Stimulated activated CD8-positive, alpha-beta memory T cell treated with anti-CD3 and anti-CD28 coated beads, Interleukin-15, amount 100 ng/mL, for 48 hours (primary cell): ENCODE measurements around the gene S100PBP.

Experiments used
- DNase-seq, 2 donors: peaks; one replicate each; pipeline ENCODE4 v3.0.0-alpha.2; 2020; ENCODE audit warnings: low read depth in 2 of 2

Gene S100PBP

DNA sequence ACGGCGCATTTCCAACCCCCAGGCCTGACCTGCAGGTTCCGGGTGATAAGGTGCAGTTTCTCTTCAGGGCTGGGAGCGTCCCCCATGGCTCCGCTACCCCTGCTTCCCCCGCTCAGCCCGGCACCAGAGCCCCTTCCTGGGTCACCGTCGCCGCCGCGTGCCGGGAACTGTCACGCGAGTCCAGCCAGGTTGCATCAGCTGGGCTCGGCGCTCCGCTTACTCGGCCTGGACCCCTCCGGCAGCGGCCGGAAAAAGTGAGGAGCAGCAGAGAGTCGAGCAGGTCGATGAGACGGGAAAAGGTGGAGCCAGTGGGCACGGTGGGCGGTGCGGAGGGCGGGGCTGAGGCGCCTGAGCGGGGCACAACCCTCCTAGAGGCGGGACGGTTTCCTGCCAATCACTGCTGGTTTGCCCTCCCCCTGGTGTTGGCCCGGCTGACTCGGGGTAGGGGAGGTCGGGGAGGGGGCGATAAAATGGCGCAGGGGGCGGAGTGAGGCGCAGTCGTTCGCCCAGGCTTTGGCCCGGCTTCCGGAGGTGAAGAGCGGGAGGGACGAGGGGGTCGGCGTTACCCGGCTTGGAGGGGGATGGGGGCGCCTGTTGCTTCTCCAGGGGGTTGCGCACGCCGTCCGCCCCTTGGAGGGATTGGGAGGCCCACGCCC, at the start of gene S100PBP, which contains the start of gene YARS1:
S100PBP (plus strand) TSS at position 495 of the 656 bp plus-strand sequence. CDS start 8,447 bp downstream, outside the sequence.
YARS1 (minus strand) TSS at position 200 of the 656 bp plus-strand sequence; CDS start at position 86, 114 bp downstream.
- DNase-seq = peak; percentile 100

- no peak for DNase-seq
Measured at GRCh38 chr1:32768110-32768850, 49.2 kb upstream of the S100PBP start.

GRCh38 chr1:32769524-32770220, 47.8 kb upstream of the S100PBP start:
- DNase-seq = no peak

DNA sequence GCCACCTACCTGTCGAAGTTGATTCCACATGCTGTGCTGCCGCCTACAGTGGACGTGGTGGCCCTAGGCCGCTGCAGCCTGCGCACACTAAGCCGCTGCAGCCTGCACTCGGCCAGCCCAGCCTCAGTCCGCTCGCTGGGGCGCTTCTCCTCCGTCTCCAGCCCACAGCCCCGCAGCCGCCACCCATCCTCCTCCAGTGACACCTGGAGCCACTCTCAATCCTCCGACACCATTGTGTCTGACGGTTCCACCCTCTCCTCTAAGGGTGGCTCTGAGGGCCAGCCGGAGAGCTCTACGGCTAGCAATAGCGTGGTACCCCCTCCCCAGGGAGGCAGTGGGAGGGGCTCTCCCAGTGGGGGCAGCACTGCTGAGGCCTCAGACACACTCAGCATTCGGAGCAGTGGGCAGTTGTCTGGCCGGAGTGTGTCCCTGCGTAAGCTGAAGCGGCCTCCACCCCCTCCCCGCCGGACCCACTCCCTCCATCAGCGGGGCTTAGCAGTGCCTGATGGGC, 47.2 kb upstream of the S100PBP start:
- no peak for DNase-seq

DNA sequence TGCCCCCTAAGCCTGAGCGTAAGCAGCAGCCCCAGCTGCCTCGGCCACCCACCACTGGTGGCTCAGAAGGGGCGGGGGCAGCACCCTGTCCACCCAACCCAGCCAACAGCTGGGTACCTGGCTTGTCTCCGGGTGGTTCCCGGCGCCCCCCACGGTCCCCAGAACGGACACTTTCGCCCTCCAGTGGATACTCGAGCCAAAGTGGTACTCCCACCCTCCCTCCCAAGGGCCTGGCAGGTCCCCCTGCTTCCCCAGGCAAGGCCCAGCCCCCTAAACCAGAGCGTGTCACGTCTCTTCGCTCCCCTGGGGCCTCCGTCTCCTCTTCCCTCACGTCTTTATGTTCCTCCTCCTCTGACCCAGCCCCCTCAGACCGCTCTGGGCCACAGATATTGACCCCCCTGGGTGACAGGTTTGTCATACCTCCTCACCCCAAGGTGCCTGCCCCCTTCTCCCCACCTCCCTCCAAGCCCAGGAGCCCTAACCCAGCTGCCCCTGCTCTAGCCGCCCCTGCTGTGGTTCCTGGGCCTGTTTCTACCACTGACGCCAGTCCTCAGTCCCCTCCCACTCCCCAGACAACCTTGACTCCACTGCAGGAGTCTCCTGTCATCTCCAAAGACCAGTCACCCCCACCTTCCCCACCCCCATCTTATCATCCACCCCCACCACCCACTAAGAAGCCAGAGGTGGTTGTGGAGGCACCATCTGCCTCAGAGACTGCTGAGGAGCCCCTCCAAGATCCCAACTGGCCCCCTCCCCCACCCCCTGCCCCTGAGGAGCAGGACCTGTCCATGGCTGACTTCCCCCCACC, 46.5 kb upstream of the S100PBP start:
- no peak for DNase-seq

DNA sequence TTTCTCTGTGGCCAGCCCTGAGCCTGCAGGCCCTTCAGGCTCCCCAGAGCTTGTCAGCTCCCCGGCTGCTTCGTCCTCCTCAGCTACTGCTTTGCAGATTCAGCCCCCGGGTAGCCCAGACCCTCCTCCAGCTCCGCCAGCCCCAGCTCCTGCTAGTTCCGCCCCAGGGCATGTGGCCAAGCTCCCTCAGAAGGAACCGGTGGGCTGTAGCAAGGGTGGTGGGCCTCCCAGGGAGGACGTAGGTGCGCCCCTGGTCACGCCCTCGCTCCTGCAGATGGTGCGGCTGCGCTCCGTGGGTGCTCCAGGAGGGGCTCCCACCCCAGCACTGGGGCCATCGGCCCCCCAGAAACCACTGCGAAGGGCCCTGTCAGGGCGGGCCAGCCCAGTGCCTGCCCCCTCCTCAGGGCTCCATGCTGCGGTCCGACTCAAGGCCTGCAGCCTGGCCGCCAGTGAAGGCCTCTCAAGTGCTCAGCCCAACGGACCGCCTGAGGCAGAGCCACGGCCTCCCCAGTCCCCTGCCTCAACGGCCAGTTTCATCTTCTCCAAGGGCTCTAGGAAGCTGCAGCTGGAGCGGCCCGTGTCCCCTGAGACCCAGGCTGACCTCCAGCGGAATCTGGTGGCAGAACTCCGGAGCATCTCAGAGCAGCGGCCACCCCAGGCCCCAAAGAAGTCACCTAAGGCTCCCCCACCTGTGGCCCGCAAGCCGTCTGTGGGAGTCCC, 45.7 kb upstream of the S100PBP start:
- no peak for DNase-seq

DNA sequence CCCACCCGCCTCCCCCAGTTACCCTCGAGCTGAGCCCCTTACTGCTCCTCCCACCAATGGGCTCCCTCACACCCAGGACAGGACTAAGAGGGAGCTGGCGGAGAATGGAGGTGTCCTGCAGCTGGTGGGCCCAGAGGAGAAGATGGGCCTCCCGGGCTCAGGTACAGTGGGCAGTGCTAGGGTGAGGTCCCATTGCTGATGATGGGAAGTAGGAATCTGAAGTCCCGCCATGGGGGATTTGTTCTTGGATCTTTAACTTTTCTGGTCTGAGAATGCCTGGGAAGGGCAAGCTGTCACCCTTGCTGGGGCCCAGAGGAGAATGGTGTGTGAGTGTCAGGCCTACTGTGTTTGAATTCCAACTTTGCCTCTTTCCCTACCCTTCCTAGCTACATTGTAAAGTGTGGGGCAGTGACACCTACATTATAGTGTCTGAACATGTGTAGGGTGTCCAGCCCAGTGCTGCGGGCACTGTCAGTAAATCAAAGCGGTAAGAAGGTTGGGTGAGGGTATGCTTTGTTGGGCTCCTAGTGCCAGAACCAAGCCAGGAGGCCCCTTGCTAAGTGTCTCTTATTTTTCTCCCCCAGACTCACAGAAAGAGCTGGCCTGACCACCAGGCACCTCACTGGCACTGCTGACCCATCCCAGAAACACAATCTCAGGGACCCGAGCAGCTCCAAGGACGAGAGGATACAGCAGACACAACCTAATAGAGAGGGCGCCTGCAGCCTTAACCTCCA, 45.0 kb upstream of the S100PBP start:
- DNase-seq = no peak

DNA sequence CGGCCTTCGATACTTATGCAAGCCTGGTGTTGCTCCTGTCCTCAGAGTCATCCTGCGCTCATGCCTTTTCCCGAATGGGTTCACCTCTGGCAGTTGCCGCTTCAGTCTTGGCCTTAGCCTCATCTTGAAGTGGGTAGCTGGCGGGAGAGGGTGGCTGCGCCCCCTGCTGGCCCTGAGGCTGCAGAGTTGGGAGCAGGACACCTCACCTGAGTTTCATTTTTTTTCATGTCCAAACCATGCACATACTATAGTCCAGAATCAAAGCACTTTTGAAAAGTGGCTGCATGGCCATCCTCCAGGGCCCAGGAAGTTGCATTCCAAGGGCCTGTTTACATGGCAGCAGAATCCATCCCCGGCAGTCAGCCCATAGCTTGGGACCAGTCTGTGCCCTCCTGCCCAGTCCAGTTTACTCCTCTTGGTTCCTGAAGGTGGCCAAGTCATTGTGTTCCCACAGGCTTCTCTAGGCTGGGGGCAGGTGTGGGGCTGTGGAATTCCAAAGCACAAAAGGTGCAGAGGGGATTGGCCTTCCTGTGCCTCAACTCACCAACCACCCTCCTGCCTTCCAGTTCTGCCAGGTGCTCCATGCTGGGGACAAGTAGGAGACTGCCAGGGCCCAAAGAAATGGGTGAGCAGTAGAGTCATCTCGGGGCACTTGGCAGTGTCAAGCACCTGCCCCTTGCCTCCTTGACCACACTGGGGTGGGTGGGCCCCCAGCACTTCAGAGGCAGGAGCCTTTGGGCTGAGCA, 44.3 kb upstream of the S100PBP start:
- DNase-seq = peak; percentile 53 to 62

DNA sequence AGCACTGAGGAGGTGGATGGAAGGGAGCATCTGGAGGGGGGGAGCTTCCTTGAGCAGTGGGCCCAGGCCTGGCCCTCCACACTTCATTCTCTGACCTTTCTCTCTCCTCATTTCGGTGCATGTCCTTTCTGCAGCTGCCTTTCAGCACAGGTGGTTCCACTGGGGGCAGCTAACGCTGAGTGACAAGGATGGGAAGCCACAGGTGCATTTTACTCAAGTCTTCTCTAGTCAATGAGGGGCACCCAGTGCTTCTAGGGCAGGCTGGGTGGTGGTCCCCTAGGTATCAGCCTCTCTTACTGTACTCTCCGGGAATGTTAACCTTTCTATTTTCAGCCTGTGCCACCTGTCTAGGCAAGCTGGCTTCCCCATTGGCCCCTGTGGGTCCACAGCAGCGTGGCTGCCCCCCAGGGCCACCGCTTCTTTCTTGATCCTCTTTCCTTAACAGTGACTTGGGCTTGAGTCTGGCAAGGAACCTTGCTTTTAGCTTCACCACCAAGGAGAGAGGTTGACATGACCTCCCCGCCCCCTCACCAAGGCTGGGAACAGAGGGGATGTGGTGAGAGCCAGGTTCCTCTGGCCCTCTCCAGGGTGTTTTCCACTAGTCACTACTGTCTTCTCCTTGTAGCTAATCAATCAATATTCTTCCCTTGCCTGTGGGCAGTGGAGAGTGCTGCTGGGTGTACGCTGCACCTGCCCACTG, 43.5 kb upstream of the S100PBP start:
- DNase-seq = no peak

GRCh38 chr1:32774464-32774808, 43.0 kb upstream of the S100PBP start:
- DNase-seq = no peak

DNA sequence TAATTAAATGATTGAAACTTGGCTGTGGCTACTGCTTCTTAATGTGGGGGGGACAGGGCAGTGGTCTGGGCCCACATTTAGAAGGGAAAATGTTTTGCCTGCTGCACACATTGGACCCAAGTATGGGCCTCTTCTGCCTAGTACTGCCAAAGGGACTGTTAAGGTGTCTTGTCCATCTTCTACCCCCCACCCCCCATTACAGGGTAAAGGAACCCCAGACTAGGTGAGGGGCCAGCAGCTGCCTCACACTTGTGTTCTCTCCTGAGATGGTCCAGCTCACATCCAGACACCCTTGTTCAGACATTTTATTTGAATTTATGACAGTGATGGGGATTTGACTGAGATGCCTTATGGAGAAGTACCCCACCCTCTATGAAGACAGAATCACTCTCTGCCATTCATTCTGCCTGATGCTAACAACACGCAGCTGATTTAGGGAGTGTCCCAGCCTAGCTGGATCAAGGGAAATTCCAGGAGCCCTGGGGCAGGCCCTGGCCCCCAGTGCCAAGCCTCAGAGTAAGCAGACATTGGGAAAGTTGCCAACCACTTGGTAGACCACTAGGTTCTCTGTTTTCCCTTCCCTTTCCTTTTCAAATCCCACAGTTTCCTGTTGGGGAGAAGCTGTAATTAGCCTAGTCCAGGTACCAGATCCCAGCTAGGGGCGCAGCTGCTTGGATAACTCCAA, 42.4 kb upstream of the S100PBP start:
- no peak for DNase-seq

DNA sequence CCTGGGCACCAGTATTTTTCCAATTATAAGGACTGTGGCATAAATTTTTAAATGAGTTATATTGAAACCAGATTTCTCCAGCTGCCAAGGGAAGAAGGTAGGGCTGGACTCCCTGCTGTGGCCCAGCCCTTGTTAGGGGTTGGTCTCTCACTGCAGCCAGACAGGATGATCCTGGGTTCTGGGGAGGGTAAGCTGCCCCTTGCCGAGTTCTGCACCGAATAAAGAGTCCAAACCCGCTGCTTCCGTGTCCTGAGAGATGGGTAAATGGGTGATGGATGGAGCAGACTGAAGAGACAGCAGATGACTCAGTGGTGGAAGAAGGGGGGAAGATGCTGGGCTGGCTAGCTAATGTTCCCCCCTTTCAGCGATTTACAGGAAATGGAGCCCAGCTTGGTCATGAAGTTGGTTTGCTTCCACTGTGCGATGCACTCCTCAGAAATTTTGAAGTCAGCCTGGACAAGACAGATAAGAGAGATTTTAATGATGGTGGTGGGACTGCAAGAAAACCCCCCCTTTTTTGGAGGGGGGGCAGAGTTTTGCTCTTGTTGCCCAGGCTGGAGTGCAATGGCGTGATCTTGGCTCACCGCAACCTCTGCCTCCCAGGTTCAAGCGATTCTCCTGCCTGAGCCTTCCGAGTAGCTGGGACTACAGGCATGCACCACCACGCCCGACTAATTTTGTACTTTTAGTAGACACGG, 41.7 kb upstream of the S100PBP start:
- DNase-seq = no peak

DNA sequence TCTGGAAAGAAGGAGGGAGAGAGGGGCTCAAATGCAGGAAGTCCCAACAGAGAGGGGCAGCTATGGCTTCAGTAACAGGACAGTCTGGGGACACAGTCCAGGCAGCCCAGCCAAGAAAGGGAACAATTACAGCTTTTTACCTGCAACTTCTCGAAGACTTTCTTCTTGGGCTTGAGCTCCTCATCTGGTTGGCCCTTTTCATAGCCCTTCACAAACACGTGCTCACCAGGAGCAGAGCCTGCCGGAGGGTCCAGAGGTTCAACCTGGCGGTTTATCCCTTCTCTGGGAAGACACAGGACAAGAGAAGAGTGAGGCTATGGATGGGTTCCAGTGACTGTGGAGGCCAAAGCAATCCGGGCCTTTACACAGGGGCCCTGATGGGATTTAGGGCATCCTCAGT, 38.2 kb upstream of the S100PBP start:
- no peak for DNase-seq

GRCh38 chr1:32780005-32780404, 37.4 kb upstream of the S100PBP start:
- no peak for DNase-seq

DNA sequence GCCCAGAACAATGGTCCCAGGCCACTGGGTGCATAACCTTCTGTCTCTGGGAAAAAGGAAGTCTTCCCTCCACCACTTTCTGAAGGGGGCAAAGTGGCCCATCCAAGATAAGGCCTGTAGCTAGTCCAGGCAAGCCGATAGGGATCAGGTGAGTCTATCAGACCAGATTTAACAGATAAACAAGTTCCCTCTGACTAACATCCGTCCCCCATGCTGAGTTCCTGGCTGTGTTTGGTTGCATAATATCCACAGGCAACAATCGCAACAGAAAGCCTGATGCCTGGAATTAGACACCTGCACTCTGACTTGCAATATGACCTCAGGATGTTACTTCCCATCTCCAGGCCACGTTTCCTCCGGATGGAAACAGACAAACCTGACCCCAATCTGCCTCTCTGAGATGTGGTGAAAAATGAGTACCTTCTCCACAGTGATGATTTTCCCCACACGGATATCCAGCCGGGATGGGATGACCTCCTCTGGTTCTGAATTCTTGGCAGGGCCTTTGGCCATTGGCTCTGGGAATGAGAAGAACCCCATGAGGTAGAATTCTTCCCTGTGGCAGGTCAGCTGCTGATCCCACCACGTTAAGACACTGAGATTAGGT, 36.7 kb upstream of the S100PBP start:
- no peak for DNase-seq

DNA sequence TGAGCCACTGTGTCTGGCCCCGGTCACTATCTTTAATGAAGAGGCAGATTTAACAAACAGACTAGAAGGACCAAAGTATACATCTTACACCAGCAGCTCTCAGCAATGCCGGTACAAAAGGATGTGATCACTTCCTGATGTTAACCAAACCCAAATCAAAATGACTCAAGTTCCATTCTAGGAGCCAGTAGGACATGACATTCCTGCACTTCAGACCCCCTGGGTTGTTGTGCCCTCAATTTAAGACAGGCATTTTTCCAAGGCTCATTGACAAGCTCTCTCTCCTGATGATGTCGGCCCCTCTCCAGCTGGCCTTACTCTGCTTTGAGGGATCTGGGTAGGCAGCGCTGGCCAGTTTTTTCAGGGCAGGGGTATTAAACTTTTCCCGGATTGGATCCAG, 35.4 kb upstream of the S100PBP start:
- DNase-seq = no peak

GRCh38 chr1:32783851-32784250, 33.6 kb upstream of the S100PBP start:
- no peak for DNase-seq
